CD4-positive, alpha-beta T cell treated with Interferon gamma for 1 hour (primary cell): ENCODE measurements around the gene ATP11A.
"Not testable (repeated sequence)": the region's sequence is repeated elsewhere in the genome, so short reads cannot be mapped to it uniquely, and the experiment has no call there.

Source experiments
- DNase-seq: peaks from one replicate; pipeline ENCODE4 v3.0.0-alpha.2; 2020

Gene ATP11A

GRCh38 chr13:112844411-112844810 lies 154.6 kb downstream of the ATP11A start:
- DNase-seq = no peak

- DNase-seq = no peak
Measured at GRCh38 chr13:112844879-112845278, 155.0 kb downstream of the ATP11A start.

DNA sequence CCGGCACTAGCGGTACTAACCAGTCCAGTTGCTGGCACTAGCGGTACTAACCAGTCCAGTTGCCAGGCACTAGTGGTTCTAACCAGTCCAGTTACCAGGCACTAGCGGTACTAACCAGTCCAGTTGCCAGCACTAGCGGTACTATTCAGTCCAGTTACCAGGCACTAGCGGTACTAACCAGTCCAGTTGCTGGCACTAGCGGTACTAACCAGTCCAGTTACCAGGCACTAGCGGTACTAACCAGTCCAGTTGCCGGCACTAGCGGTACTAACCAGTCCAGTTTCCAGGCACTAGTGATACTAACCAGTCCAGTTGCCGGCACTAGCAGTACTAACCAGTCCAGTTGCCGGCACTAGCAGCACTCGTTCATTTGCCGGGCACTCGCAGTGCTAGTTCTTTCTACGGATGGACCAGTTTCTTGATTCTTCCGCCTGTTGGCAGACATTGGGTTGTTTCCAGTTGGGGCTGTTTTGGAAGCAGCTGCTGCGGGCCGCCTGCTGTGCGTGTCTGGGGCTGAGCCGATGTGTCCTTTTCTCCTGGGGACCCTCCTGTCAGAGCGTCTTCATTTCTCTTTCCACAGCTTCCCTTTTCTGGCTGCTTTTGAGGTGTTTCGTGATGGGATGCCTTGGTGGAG lies 155.8 kb downstream of the ATP11A start:
- no peak for DNase-seq

DNA sequence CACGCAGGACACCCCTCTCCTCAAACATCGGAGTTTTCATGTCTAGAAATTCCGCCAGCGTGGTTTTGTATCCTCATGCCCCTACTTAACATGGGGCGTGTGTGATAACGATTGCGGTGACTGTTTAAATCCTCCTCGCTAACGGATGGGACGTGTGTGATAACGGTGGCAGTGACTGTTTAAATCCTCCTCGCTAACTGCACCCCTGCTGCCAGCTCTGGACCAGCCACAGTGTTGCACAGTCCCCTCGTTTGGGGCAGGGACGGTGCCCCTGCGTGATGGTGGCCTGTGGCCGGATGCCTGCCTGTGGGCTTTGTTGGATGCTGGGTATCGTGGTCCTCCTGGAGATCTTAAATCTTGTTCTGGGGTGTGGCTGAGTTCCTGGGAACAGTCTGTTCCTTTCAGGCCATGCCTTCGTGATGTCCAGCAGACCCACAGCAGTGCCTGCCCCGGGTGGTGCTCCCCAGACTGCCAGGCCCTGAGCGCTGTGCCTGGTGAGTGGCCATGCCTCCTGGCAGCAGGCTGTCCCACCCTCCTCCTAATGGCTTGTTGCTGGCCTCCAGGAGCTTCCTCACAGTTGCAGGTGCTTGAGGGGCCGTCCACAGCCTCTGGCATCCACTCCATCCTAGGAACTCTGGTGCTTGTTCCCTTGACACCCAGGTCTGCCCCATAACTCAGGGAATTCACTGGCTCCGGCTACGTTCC lies 156.7 kb downstream of the ATP11A start:
- DNase-seq = no peak

- no peak for DNase-seq
Measured at GRCh38 chr13:112849500-112849899, 159.7 kb downstream of the ATP11A start.

GRCh38 chr13:112850273-112850672 lies 160.4 kb downstream of the ATP11A start:
- no peak for DNase-seq

DNA sequence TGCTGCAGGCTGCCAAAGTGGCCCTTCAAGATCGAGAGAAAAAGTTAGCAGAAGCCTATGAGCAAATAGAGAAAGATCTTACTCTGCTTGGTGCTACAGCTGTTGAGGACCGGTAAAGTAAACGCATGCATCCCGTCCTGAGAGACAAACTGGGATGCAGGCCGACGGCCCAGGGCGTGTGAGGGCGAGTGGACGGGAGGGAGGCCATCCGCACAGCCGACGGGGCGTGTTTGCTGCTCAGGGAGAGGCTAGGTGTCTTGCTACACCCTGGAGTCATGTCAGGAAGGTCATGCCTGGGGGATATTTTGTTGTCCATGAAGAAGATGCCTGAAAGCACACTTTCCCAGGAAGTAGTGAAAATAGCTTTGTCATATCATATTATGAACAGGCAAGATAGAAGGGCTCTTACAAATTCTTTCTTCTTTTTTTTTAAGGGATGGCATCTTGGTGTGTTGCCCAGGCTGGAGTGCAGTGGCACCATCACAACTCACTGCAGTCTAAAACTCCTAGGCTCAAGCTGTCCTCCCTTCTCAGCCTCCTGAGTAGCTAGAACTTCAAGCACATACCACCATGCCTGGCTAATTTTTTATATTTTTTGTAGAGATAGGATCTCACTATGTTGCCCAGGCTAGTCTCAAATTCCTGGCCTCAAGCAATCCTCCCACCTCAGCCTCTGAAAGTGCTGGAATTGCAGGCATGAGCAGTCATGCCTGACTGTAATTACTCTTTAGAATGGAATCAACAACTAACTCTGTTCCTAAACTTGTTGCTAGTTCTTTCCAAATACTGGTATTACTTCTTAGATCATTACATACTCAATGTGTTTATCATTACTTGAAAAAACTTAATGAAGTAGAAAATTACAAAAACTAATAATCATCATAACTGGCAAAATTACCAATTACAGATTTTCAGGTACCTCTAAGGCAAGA lies 161.5 kb downstream of the ATP11A start:
- DNase-seq = no peak

DNA sequence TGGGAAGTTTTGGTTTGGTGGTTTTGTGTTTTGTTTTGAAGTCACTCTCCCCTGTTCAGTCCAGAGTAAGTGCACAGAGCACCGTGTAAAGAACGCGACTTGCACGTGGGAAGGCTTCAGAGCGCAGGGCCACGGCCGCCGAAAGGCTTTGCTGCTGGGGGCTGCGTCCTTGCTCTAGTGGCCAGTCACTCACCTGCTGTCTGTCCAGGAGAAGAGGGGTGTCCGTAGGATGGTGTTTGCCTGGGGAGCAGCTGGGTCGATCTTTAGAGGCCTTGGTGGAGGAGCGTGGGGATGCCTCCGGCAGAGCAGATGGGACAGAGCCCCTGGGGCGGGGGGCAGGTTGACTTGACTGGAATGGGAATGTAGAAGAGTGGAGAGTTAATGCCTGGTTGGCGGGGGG lies 162.6 kb downstream of the ATP11A start:
- DNase-seq = no peak

GRCh38 chr13:112852808-112853207 lies 163.0 kb downstream of the ATP11A start:
- no peak for DNase-seq

GRCh38 chr13:112854321-112854720 lies 164.5 kb downstream of the ATP11A start:
- no peak for DNase-seq

- no peak for DNase-seq
Measured at GRCh38 chr13:112855859-112856258, 166.0 kb downstream of the ATP11A start.

- DNase-seq = no peak
Measured at GRCh38 chr13:112857914-112858490, 168.2 kb downstream of the ATP11A start.

DNA sequence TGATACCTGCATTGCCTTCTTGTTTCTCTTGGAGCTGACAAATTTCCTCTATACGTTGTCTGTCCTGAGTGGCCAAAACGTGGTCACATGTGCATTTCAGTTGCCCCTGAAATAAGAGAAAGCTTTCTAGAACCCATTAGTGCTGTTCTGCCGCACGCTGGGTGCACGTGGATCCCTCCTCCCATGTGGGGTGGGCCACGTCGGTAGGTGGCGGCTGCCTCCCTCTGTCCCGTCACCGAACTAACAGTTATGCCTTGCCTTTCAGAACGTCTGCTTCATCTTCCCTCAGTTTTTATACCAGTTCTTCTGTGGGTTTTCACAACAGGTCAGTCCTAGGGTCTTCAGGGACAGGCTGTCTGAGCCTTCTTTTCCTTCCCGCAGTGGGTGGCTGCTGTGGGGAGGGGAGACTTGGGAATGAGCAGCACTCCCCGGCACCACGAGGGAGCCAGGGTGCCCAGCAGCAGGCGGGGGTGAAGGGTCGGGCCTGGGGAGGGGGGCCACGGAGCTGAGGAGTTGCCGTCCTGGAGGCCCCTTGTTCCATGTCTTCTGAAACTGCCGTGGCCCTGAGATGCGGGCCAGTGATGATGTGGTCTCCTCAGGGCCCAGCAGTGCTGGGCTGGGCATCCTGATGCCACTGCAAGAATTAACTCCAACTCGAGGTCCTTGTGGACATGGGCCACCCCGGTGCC lies 169.4 kb downstream of the ATP11A start:
- no peak for DNase-seq

GRCh38 chr13:112859817-112860190 lies 170.0 kb downstream of the ATP11A start:
- no peak for DNase-seq

- no peak for DNase-seq
Measured at GRCh38 chr13:112861876-112862615, 172.2 kb downstream of the ATP11A start.

GRCh38 chr13:112863356-112863755 lies 173.5 kb downstream of the ATP11A start:
- DNase-seq = not testable (repeated sequence)

DNA sequence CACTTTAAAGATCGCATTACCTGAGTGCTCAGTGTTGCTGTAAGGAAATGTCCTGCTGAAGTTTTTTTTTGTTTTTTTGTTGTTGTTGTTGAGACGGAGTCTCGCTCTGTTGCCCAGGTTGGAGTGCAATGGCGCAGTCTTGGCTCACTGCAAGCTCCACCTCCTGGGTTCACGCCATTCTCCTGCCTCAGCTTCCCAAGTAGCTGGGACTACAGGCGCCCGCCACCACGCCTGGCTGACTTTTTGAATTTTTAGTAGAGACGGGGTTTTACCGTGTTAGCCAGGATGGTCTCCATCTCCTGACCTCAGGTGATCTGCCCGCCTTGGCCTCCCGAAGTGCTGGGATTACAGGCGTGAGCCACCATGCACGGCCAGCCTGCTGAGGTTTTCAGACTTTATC lies 175.6 kb downstream of the ATP11A start:
- not testable (repeated sequence) for DNase-seq

- no peak for DNase-seq
Measured at GRCh38 chr13:112867301-112867711, 177.5 kb downstream of the ATP11A start.

GRCh38 chr13:112868308-112868707 lies 178.5 kb downstream of the ATP11A start:
- no peak for DNase-seq

DNA sequence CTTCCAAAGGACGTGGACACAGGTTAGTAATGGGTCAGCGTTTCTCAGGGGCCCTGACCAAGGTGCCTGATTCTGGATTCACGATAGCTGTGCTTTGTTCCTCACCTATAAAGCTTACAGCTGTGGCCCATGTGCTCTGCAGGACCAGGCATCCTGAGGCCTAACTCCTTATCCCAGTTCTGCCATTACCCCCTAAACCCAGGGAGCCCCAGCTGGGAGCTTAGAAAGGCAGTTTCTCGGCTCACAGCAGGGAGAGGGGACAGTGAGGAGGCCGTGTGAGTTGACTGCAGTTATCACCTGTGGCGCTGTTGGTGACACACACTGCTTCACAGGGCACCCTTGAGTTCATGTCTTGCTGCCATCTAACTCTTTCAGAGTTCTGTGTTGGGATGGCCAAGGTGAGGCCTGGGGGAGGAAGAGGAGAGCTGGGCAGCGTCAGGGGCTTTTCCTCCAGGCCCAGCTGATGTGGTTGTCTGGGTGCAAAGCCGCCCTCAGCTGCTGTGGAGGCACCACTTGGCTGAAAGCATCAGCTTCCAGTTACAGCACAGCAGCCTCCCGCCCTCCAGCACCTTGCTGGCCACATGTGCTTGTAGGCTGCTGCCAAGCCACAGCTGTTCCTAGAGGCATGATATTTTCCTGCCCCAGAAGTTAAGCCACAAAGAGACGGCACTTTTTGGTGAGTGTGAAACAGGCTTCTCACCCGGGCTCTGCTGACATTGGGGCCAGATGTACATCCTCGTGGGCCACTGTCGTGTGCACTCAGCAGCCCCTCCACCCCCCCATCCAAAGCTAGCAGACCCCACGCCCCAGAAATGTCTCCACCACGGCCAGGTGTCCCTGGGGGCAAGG lies 179.6 kb downstream of the ATP11A start:
- no peak for DNase-seq

GRCh38 chr13:112870051-112870331 lies 180.2 kb downstream of the ATP11A start:
- DNase-seq = no peak
